ENCODE data around the gene FNBP1. TPM values are rescaled to one million over a fixed set of nuclear protein-coding genes. Genes with fewer than 3 reads are reported as not detected.

FNBP1 gene
- total RNA-seq, 1 experiment from 2014 or later = 53.6 TPM

DNA sequence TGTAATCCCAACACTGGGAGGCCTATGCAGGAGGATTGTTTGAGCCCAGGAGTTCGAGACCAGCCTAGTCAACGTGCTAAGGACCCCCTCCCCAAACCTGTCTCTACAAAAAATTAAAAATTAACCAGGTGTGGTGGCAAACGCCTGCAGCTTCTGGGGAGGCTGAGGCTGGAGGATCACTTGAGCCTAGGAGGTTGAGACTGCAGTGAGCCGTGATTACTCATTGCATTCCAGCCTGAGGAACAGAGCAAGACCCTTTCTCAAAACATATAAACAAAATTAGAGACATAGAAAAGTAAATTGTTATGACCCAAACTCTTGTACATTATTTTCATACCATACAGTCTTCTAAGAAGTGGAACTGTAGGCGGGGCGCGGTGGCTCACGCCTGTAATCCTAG, 11.8 kb upstream of the FNBP1 start:
- ATAC-seq = no peak

DNA sequence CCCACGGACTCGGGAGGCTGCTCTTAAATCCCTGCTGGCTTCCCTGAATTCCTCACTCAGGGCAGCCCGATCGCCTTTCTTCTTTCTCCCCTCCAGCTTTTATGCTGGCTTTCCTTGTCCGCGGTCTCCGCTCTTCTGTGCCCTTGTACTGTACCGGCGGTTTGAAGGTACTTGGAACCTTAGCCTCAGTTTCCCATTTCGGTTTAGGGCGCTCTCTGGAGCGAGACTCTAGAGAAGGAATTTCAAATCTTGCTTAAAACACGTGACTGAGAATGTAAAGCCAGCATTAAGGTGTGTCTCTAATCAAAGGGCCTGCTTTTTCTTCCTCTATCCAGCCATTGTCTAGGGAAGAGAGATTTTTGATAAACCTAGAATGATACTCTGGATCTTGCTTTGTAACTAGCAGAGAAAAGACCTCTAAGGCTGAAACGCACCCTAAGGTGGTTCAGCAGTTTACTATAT, 11.4 kb upstream of the FNBP1 start:
- Histone ChIP-seq H3K36me3 (ENCODE audit: control insufficient read depth, insufficient read depth, low read length) (no peaks in the 10 kb centered on the region; the same call in 1 of the 2 replicates), H3K4me3 (ENCODE audit: low read depth in 2 of 2, low read length in 2 of 2) (peak overlapping the region; percentile 72 to 76), H3K4me1 (ENCODE audit: control insufficient read depth, insufficient read depth, low read length) (0 out of 2 replicates have a peak, but pooled peaks cover 3% of the 10 kb centered on the region), H3K27me3 (ENCODE audit: control insufficient read depth, insufficient read depth, low read length) (no peaks in the 10 kb centered on the region), H3K9me3 (ENCODE audit: control insufficient read depth, insufficient read depth, low read depth, low read length) (no peaks in the 10 kb centered on the region), H3K27ac (ENCODE audit: low read length) (peak overlapping the region; percentile 93)
- ChIA-PET CTCF (no interaction called here), POLR2A (no interaction called here)
- intact Hi-C loops (cut with micrococcal nuclease; ENCODE audit: unreplicated experiment) = no loop called here
- TF ChIP-seq TCF7L2 (IDR thresholded peaks at IDR 0.05; ENCODE audit: low read depth, low read length) (no peak), POLR2AphosphoS5 (IDR thresholded peaks at IDR 0.05; ENCODE audit: low read depth, low read length) (no peak), SIN3A (IDR thresholded peaks at IDR 0.05; ENCODE audit: borderline replicate concordance, insufficient read depth, low read depth, low read length) (no peak)
- TF ChIP-seq, protein P1, sequence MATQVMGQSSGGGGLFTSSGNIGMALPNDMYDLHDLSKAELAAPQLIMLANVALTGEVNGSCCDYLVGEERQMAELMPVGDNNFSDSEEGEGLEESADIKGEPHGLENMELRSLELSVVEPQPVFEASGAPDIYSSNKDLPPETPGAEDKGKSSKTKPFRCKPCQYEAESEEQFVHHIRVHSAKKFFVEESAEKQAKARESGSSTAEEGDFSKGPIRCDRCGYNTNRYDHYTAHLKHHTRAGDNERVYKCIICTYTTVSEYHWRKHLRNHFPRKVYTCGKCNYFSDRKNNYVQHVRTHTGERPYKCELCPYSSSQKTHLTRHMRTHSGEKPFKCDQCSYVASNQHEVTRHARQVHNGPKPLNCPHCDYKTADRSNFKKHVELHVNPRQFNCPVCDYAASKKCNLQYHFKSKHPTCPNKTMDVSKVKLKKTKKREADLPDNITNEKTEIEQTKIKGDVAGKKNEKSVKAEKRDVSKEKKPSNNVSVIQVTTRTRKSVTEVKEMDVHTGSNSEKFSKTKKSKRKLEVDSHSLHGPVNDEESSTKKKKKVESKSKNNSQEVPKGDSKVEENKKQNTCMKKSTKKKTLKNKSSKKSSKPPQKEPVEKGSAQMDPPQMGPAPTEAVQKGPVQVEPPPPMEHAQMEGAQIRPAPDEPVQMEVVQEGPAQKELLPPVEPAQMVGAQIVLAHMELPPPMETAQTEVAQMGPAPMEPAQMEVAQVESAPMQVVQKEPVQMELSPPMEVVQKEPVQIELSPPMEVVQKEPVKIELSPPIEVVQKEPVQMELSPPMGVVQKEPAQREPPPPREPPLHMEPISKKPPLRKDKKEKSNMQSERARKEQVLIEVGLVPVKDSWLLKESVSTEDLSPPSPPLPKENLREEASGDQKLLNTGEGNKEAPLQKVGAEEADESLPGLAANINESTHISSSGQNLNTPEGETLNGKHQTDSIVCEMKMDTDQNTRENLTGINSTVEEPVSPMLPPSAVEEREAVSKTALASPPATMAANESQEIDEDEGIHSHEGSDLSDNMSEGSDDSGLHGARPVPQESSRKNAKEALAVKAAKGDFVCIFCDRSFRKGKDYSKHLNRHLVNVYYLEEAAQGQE (IDR thresholded peaks at IDR 0.05; ENCODE audit: insufficient read depth in 1 of 2, low read depth in 2 of 2, low read length in 1 of 2) = no peak
- TF ChIP-seq, protein P2, sequence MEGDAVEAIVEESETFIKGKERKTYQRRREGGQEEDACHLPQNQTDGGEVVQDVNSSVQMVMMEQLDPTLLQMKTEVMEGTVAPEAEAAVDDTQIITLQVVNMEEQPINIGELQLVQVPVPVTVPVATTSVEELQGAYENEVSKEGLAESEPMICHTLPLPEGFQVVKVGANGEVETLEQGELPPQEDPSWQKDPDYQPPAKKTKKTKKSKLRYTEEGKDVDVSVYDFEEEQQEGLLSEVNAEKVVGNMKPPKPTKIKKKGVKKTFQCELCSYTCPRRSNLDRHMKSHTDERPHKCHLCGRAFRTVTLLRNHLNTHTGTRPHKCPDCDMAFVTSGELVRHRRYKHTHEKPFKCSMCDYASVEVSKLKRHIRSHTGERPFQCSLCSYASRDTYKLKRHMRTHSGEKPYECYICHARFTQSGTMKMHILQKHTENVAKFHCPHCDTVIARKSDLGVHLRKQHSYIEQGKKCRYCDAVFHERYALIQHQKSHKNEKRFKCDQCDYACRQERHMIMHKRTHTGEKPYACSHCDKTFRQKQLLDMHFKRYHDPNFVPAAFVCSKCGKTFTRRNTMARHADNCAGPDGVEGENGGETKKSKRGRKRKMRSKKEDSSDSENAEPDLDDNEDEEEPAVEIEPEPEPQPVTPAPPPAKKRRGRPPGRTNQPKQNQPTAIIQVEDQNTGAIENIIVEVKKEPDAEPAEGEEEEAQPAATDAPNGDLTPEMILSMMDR (IDR thresholded peaks at IDR 0.05) = no peak
- ATAC-seq = no peak; the same call in 1 of the 2 replicates
- DNase-seq (ENCODE audit: low read depth, low spot score) = no peak
- in situ Hi-C loops (cut with HindIII; ENCODE audit: low pct_unique_long_range_greater_than_20kb, low sequenced_read_pairs) = no loop called here
- no TSS peak for BruUV-seq (replicated peaks)

More for the DNA sequence above, 11.8 kb upstream of the FNBP1 start:
- H3K9me3 ChIP-seq (ENCODE audit: control insufficient read depth, insufficient read depth, low read depth, low read length) = no peaks in the 10 kb centered on the region
- POLR2A ChIA-PET = no interaction called here
- H3K4me1 ChIP-seq (ENCODE audit: control insufficient read depth, insufficient read depth, low read length) = 0 out of 2 replicates have a peak, but pooled peaks cover 3% of the 10 kb centered on the region
- TF ChIP-seq, protein P2 (IDR thresholded peaks at IDR 0.05) = no peak
- TF ChIP-seq, protein P1 (IDR thresholded peaks at IDR 0.05; ENCODE audit: insufficient read depth in 1 of 2, low read depth in 2 of 2, low read length in 1 of 2) = no peak
- TF ChIP-seq POLR2AphosphoS5 (IDR thresholded peaks at IDR 0.05; ENCODE audit: low read depth, low read length) = no peak
- no peak for TF ChIP-seq SIN3A (IDR thresholded peaks at IDR 0.05; ENCODE audit: borderline replicate concordance, insufficient read depth, low read depth, low read length)
- no peak for TF ChIP-seq TCF7L2 (IDR thresholded peaks at IDR 0.05; ENCODE audit: low read depth, low read length)
- no peaks in the 10 kb centered on the region; the same call in 1 of the 2 replicates for H3K36me3 ChIP-seq (ENCODE audit: control insufficient read depth, insufficient read depth, low read length)
- peak overlapping the region; percentile 72 to 76 for H3K4me3 ChIP-seq (ENCODE audit: low read depth in 2 of 2, low read length in 2 of 2)
- no peaks in the 10 kb centered on the region for H3K27me3 ChIP-seq (ENCODE audit: control insufficient read depth, insufficient read depth, low read length)
- no peak for DNase-seq (ENCODE audit: low read depth, low spot score)
- BruUV-seq (replicated peaks) = no TSS peak
- H3K27ac ChIP-seq (ENCODE audit: low read length) = peak overlapping the region; percentile 93
- intact Hi-C loops (cut with micrococcal nuclease; ENCODE audit: unreplicated experiment) = no loop called here
- in situ Hi-C loops (cut with HindIII; ENCODE audit: low pct_unique_long_range_greater_than_20kb, low sequenced_read_pairs) = no loop called here
- CTCF ChIA-PET = no interaction called here
